ENCODE results near the gene RARS2. TPM values are rescaled to one million over a fixed set of nuclear protein-coding genes. Genes with fewer than 3 reads are reported as not detected.

Gene RARS2
- total RNA-seq, 1 donor from 2014 or later = 45.8 TPM

DNA sequence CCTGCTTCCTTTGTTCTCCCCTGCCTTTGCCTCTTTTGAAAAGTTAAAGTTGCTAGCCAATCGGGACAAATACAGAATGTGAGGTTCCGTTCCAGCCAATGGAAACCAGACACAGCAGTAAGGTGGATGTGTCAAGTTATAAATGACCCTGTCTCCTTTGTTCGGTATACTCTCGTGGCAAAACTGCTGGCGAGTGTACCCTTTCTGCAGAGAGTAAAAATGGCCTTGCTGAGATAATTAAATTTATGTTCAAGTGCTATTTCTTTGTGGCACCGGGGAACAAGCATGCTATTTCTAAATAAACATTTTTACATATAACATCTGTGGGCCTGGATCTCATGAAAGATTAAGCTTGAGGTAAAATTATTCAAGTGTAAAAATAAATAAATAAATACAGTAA, 50.2 kb downstream of the RARS2 start:
- no peaks in the 10 kb centered on the region for H3K9me3 Mint-ChIP-seq (ENCODE audit: unreplicated experiment)
- H3K27ac Mint-ChIP-seq (ENCODE audit: unreplicated experiment) = no peak overlapping the region
- peak overlapping the region; percentile 37 for H3K4me3 Mint-ChIP-seq (ENCODE audit: unreplicated experiment)
- TF ChIP-seq, protein P1, sequence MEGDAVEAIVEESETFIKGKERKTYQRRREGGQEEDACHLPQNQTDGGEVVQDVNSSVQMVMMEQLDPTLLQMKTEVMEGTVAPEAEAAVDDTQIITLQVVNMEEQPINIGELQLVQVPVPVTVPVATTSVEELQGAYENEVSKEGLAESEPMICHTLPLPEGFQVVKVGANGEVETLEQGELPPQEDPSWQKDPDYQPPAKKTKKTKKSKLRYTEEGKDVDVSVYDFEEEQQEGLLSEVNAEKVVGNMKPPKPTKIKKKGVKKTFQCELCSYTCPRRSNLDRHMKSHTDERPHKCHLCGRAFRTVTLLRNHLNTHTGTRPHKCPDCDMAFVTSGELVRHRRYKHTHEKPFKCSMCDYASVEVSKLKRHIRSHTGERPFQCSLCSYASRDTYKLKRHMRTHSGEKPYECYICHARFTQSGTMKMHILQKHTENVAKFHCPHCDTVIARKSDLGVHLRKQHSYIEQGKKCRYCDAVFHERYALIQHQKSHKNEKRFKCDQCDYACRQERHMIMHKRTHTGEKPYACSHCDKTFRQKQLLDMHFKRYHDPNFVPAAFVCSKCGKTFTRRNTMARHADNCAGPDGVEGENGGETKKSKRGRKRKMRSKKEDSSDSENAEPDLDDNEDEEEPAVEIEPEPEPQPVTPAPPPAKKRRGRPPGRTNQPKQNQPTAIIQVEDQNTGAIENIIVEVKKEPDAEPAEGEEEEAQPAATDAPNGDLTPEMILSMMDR (IDR thresholded peaks at IDR 0.05; ENCODE audit: unreplicated experiment) = no peak
- H3K4me1 Mint-ChIP-seq (ENCODE audit: unreplicated experiment) = no peaks in the 10 kb centered on the region
- H3K27me3 Mint-ChIP-seq (ENCODE audit: unreplicated experiment) = peaks cover 3% of the 10 kb centered on the region
- no peak for DNase-seq (ENCODE audit: low spot score)
- peaks cover 24% of the 10 kb centered on the region for H3K36me3 Mint-ChIP-seq (ENCODE audit: low read depth, unreplicated experiment)

DNA sequence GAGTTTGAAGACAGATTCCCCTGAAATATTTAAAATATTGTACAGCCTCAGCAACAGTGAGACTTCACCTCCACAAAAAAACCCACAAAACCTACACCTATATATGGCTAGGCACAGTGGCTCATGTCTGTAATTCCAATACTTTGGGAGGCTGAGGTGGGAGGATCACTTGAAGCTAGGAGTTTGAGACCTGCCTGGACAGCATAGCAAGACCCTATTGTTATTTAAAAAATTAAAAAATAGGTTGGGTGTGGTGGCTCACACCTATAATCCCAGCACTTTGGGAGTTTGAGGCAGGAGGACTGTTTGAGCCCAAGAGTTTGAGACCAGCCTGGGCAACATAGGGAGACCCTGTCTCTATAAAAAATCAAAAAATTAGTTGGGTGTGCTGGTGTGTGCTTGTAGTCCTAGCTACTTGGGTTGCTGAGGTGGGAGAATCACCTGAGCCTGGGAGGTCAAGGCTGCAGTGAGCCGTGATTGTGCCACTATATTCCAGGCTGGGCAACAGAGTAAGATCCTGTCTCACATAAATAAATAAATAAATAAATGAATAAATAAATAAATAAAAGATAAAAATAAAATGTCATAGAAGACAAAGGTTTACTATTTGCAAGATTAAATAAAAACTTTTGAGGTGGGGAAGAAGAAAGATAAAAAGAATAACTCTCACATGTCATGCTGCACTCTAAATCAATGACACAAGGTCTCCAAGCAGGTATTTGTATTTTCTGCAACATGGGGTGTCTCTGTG, 51.1 kb downstream of the RARS2 start:
- no peak for DNase-seq (ENCODE audit: low spot score)
- TF ChIP-seq, protein P1 (IDR thresholded peaks at IDR 0.05; ENCODE audit: unreplicated experiment) = no peak
- Mint-ChIP-seq H3K27ac (ENCODE audit: unreplicated experiment) (no peak overlapping the region), H3K27me3 (ENCODE audit: unreplicated experiment) (peaks cover 3% of the 10 kb centered on the region), H3K4me1 (ENCODE audit: unreplicated experiment) (no peaks in the 10 kb centered on the region), H3K9me3 (ENCODE audit: unreplicated experiment) (no peaks in the 10 kb centered on the region), H3K36me3 (ENCODE audit: low read depth, unreplicated experiment) (peaks cover 27% of the 10 kb centered on the region), H3K4me3 (ENCODE audit: unreplicated experiment) (no peak overlapping the region)

DNA sequence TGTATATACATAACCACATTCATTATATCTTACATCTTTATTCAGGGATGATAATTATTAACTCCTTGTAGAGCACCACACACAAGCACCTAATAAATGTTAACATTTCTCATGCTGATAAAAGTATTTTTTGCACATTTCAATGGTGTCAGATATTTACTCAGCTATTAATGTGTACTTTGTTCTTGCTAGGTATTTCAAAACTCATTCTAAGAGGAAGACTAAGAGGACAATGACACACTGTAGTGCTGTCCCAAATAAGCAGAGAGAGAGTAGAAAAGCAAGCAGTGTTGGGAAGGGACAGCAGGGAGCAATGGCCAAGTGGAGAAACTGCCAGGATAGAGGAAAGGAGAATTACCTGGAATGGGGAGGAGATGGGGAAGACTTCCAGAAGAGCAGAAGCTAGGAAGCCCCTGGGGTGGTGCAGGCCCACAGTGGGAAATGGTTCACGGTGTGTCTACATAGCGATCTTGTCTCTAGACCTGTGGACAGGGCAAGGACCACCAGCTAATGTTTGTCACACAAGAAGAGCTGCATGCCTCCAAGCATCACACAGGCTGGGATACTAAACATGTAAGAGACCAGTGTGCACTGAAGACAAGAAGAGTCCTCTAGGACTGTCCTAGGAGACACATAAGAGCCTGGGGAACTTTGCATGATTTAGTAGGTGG, 55.3 kb downstream of the RARS2 start:
- Mint-ChIP-seq H3K4me3 (ENCODE audit: unreplicated experiment) (no peak overlapping the region), H3K9me3 (ENCODE audit: unreplicated experiment) (no peaks in the 10 kb centered on the region), H3K4me1 (ENCODE audit: unreplicated experiment) (peaks cover 4% of the 10 kb centered on the region), H3K27ac (ENCODE audit: unreplicated experiment) (no peak overlapping the region), H3K27me3 (ENCODE audit: unreplicated experiment) (peaks cover 2% of the 10 kb centered on the region), H3K36me3 (ENCODE audit: low read depth, unreplicated experiment) (peaks cover 9% of the 10 kb centered on the region)
- TF ChIP-seq, protein P1 (IDR thresholded peaks at IDR 0.05; ENCODE audit: unreplicated experiment) = no peak
- DNase-seq (ENCODE audit: low spot score) = no peak

DNA sequence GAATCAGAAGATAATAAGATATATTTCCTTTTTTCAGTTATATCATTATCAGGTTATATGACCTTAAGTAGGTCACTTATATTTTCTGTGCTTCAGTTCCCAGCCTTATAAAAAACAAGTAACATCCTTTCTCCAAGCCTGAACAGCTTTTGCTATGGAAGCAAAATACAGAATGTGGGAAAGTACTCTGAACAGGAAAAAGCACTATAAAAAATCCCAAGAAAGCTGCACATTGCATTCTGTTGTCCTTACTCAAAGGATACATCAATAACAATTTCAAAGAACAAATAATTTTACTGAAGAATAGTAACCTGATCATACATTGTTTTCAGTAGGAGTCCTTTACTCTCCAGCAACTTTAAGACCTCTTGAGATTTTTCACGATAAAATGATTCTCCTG, 60.6 kb downstream of the RARS2 start:
- no peaks in the 10 kb centered on the region for H3K9me3 Mint-ChIP-seq (ENCODE audit: unreplicated experiment)
- no peak overlapping the region for H3K4me3 Mint-ChIP-seq (ENCODE audit: unreplicated experiment)
- no peaks in the 10 kb centered on the region for H3K36me3 Mint-ChIP-seq (ENCODE audit: low read depth, unreplicated experiment)
- DNase-seq (ENCODE audit: low spot score) = no peak
- H3K27ac Mint-ChIP-seq (ENCODE audit: unreplicated experiment) = peak overlapping the region; percentile 81
- peaks cover 20% of the 10 kb centered on the region for H3K4me1 Mint-ChIP-seq (ENCODE audit: unreplicated experiment)
- peaks cover 1% of the 10 kb centered on the region for H3K27me3 Mint-ChIP-seq (ENCODE audit: unreplicated experiment)
- TF ChIP-seq, protein P1 (IDR thresholded peaks at IDR 0.05; ENCODE audit: unreplicated experiment) = no peak

DNA sequence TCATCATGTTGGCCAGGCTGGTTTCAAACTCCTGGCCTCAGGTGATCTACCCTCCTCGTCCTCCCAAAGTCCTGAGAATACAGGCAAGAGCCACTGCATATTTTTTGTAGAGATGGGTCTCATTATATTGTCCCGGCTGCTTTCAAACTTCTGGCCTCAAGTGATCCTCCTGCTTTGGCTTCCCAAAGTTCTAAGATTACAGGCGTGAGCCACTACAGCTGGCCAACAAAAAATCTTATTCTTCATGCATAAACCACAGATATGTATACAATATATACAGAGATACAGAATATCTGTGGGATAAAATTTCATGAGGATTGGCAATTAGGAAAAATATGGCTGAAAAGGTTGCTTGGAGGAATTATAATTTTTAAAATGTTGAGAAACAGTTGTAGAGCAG, 67.1 kb downstream of the RARS2 start:
- Mint-ChIP-seq H3K9me3 (ENCODE audit: unreplicated experiment) (no peaks in the 10 kb centered on the region), H3K27ac (ENCODE audit: unreplicated experiment) (no peak overlapping the region), H3K4me3 (ENCODE audit: unreplicated experiment) (no peak overlapping the region), H3K36me3 (ENCODE audit: low read depth, unreplicated experiment) (peaks cover 9% of the 10 kb centered on the region), H3K4me1 (ENCODE audit: unreplicated experiment) (peaks cover 4% of the 10 kb centered on the region), H3K27me3 (ENCODE audit: unreplicated experiment) (peaks cover 1% of the 10 kb centered on the region)
- no peak for DNase-seq (ENCODE audit: low spot score)
- TF ChIP-seq, protein P1 (IDR thresholded peaks at IDR 0.05; ENCODE audit: unreplicated experiment) = no peak

Data from endothelial cell (in vitro differentiated cells).